ENCODE measurements around the gene DNAJB9.
"Not testable (repeated sequence)": the region's sequence is repeated elsewhere in the genome, so short reads cannot be mapped to it uniquely, and the experiment has no call there.

The DNAJB9 gene

DNA sequence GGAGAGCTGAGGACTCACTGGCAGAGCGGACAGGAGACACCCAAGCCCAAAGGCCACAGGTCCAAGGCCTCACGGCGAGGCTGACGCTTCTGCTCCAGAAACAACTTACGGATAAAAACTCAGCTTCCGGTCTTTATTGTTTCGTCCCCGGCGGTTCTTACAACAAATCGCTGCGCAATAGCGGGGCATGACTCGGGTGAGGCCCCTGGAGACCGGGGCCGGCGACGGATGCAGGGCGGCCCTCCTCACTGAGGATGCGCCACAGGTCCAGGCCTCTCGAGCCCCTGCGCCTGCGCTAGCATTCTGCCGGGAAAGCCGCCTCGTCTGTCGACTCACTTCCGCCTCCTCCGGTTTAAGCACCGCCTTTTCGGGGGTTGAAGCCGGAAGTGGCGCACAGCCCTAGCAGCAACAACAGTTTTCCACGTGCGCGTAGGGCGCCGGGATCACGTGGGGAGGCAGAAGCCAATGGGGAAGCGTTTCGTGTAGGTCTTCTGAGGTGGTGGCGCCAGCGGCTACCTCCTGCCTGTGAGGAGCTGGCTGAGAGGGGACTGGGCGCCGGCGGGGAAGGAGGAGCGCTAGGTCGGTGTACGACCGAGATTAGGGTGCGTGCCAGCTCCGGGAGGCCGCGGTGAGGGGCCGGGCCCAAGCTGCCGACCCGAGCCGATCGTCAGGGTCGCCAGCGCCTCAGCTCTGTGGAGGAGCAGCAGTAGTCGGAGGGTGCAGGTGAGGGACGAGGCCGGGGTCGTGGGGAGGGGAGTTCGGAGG lies at the start of gene DNAJB9, which contains the start of gene THAP5:
Gene DNAJB9 (plus strand): TSS at position 494 of the 765 bp plus-strand sequence. CDS start 1,853 bp downstream, outside the sequence.
Gene THAP5 (minus strand): TSS at position 326 of the 765 bp plus-strand sequence. CDS start 137 bp downstream, at position 189.
- DNase-seq (ENCODE audit: low spot score): peak; percentile 100

DNA sequence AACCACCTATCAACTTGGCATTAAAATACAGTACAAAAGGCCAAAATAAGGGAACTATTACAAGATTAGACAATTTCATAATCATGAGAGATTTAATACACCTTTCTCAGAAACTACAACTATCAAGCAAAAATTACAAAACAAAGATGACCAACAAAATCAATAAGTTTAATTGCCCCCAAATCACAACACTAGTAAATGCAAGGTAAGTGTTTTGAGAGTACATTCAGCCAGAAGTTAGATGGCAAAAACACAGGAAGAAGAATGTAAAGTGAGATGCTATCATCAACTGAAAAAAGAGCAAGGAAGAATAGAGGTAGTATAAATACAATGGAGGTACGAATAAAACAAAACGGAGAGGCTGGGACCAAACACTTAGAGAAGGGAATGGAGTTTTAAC lies 46.9 kb upstream of the DNAJB9 start:
- no peak for DNase-seq (ENCODE audit: low spot score)

DNA sequence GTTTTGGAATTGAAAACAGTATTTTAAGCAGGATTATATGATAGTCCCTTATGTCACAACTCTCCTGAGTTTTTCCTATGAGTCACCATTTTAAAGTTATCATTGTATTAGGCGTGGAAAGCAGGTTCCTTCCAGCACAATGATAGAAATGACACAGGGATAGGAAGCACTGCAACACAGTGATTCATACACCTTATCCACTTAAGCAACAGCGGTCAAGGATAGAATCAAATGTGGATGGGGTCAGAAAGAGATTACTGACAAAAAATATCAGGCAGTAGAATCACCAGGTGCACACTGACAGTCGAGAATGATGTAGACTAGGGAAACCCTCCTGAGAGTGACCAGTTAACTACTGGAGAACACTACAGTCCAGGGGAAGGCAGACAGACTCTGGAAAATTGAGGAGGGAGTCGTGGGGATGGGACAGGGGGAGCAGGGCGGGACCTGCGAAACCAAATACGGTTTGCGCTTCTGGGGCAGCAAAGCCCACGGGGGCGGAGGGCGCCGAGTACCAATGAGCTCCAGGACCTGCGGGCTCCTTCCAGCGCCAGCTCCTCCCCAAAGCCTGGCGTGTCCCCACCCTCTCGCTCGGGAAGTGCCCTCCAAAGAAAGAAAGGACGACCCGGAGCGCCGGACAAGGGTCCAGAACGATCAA lies 44.2 kb upstream of the DNAJB9 start:
- DNase-seq (ENCODE audit: low spot score): peak; percentile 15

DNA sequence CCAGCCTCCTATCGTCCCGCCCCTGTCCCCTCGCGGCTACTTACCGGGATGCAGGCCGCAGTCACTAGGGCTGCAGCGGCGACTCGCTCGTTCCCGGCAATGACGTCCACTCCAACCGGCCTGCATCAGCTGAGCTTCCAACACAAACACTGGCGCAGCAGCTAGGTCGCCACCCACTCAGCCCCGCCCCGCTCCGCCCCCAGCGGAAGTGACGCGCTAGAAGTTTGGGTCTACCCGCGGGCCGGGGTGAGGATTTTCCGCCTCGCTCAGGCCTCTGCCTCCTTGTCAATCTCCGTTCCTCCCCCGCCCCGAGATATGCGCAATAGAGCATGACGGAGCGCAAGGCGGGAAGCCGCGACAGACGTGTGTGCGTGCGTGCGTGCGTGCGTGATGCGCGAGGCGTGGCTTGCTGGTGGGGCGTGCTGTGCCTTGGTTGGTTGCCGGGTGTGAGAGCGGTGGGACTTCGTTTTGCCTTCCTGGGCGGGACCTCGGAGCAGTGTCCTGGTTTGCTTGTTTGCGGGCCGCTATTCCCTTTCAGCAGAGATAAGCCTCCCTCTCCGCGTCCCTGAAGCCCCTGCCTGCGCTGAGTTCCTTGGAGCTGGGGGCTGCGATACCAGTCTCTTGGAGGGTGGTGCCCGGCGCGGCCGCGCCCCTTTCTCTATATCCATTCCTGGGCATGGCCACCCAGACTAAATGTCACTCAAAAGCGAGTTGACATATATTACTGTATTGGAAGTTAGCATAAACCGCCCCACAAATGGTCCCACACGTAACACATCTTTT lies 43.5 kb upstream of the DNAJB9 start, which contains the start of gene PNPLA8:
Gene PNPLA8 (minus strand): TSS at position 151 of the 783 bp plus-strand sequence. CDS start 10,644 bp downstream, outside the sequence.
- DNase-seq (ENCODE audit: low spot score): peak; percentile 99

DNA sequence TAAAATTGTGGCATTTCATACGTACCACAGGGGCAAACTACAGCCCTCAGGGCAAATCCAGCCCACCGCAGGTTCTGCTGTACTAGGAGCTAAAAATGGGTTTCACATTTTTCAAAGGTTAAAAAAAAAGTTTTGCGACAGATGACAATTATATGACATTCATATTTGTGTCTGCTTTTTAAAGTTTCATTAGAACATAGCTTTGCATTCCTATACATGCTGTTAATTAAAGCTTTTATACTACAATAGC lies 43.0 kb upstream of the DNAJB9 start:
- DNase-seq (ENCODE audit: low spot score): no peak

DNA sequence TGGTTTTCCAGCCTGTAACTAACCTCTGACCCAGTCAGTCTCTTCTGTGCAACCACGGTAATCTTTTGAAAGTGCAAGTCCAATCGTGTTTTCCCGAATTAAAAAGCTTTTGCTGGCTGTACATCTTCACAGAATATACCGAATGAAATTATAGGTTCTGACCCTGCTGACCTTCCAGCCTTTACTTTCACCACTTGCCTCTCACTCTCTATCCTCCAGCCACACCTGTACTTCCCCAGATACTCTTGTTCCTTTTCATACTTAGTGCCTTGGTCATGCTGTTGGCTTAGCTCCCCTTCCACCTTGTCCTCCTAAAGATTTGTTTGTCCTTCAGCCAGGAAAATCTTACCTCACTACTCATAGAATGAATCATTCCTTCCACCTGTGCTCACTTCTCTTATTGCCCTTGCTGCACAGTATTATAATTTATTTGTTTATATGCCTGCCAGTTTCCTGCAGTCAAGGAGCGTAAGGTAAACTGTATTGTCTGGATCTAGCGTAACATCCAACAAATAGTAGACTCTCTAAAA lies 41.4 kb upstream of the DNAJB9 start:
- no peak for DNase-seq (ENCODE audit: low spot score)

DNA sequence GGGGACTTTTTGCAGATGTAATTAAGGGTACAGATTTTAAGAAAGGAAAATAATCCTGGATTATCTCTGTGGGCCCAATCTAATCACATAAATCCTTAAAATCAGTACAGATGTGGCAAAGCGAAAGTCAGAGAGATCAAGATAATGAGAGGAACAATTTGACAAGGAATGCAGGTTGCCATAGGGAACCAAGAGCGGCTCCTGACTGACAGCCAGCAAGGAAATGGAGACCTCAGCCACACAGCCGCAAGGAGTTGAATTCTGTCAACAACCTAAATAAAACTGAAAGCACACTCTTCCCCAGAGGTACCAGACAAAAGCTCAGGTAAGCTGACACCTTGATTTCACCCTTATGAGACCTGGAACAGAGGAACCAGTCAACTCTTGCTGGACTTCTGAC lies 40.3 kb upstream of the DNAJB9 start:
- no peak for DNase-seq (ENCODE audit: low spot score)

DNA sequence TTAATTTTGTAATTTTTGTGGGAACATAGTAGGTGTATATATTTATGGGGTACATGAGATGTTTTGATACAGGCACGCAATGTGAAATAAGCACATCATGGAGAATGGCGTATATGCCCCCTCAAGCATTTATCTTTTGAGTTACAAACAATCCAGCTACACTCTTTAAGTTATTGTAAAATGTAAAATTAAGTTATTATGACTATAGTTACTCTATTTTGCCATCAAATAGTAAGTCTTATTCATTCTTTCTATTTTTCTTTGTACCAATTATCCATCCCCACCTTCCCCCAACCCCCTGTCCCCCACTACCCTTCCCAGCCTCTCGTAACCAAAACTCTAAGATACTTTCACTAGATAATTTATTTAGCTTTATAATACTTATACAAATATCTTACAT lies 36.0 kb upstream of the DNAJB9 start:
- DNase-seq (ENCODE audit: low spot score): no peak

DNA sequence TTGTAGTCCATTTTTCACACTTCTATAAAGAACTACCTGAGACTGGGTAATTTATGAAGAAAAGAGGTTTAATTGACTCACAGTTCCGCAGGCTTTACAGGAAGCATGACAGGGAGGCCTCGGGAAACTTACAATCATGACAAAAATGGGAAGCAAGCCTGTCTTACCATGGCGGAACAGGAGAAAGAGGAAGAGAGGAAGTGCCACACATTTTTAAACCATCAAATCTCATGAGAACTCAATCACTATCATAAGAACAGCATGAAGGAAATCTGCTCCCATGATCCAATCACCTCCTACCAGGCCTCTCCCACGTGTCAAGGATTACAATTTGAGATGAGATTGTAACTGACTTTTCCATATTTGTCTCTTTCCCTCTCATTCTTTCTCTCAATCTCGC lies 34.4 kb upstream of the DNAJB9 start:
- no peak for DNase-seq (ENCODE audit: low spot score)

DNA sequence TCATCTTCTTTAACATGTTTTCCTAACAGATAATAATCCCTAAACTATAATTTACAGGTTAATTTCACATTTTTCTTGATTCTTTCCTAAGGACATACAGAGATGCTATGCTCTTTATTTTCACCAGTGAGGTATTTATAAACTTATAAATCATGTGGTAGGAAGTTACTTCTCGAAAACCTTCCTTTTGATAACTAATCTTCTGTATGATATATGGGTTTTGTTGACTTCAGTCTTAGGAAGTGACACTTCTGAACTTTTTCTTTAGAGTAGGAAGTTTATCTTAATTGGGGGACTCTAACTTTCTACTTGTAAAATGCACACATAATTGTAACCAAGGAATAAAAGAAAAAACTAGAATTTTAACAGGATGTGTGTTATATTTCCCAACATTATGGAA lies 33.9 kb upstream of the DNAJB9 start:
- DNase-seq (ENCODE audit: low spot score): no peak

DNA sequence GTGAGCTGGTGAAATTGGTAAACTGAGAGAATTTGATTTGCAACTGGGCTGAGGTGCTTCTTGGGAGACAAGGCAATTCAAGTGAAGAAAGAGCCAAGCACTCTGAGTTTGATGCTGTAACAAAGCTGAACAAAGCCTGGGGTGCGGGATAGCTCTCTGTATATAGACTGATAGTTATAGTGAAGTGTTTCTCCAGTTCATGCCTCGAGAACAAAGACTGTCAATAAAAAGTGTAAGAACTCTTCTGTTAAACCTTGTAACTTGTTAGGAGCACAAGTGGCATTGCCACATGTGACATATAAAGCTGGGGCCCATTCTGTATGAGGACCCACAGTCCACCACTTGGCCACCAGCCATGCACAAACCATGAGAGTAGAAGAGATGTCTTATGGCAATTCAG lies 32.4 kb upstream of the DNAJB9 start:
- DNase-seq (ENCODE audit: low spot score): no peak

DNA sequence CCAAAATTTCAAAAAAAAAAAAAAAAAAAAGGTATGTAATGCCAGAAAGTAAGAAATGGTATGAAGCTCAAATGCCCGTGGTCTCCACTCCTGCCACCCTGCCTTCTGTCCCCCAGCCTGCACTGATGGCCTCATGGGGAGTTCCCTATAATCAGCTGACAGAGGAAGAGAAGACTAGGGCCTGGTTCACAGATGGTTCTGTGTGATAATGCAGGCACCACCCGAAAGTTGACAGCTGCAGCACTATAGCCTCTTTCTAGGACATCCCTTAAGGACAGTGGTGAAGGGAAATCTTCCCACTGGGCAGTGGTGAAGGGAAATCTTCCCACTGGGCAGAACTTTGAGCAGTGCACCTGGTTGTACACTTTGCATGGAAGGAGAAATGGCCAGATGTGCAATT lies 31.4 kb upstream of the DNAJB9 start:
- not testable (repeated sequence) for DNase-seq (ENCODE audit: low spot score)

DNA sequence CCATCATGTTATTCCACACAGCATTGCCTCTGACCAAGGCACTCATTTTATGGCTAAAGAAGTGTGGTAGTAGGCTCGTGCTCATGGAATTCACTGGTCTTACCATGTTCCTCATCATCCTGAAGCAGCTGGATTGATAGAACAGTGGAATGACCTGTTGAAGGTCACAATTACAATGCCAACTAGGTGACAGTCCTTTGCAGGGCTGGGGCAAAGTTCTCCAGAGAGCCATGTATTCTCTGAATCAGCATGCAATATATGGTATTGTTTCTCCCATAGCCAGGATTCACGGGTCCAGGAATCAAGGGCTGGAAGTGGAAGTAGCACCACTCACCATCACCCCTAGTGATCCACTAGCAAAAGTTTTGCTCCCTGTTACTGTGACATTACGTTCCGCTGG lies 31.0 kb upstream of the DNAJB9 start:
- DNase-seq (ENCODE audit: low spot score): not testable (repeated sequence)

DNA sequence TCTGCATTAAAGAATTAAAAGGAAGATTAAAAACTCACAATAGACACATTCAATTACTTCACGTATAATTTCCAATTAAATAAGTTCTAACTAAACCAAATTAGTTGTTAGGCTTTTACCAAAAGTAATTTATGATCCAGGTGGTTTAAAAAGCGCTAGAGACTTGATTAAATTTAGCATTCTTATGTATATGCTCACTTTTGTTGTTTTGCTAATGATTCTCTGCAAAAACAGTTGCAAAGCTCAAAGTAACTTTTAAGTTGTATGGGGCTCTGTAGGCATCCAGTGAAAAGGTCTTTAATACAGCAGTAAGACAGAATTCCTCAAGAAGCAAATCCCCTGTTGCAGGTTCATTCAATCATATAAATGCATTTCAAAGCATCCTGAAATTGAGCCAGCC lies 28.2 kb upstream of the DNAJB9 start:
- DNase-seq (ENCODE audit: low spot score): no peak

DNA sequence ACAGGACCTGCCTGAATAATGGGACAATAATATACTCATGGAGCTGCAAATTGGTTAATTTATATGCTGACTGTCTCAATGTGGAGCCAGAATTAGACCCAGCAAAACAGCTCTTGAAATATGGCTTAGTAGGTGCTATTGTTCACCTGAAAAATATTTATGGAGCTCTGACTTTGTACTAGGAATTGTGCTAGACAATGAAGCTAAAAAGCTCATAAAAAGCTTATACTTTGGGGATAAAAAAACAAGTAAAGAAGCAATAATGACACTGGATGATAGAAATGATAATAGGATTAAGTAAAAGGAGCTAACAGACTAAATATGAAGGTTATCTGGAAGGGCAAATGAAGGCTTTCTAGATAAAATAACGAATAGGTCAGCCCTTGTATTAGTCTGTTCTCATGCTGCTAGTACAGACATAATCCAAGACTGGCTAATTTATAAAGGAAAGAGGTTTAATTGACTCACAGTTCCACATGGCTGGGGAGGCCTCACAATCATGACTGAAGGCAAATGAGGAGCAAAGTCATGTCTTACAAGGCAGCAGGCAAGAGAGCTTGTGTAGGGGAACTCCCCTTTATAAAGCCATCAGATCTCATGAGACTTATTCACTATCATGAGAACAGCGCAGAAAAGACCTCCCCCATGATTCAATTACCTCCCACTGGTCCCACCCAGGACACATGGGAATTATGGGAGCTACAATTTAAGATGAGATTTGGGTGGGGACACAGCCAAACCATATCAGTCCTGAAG lies 21.4 kb upstream of the DNAJB9 start:
- DNase-seq (ENCODE audit: low spot score): not testable (repeated sequence)

DNA sequence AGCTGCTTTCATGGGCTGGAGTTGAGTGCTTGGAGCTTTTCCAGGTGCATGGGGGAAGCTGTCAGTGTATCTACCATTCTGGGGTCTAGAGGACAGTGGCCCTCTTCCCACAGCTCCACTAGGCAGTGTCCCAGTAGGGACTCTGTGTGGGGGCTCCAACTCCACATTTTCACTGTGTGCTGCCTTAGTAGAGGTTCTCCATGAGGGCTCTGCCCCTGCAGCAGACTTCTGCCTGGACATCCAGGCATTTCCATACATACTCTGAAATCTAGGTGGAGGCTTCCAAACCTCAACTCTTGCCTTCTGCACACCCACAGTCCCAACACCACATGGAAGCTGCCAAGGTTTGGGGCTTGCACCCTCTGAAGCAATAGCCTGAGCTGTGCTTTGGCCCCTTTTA lies 13.0 kb upstream of the DNAJB9 start:
- not testable (repeated sequence) for DNase-seq (ENCODE audit: low spot score)

DNA sequence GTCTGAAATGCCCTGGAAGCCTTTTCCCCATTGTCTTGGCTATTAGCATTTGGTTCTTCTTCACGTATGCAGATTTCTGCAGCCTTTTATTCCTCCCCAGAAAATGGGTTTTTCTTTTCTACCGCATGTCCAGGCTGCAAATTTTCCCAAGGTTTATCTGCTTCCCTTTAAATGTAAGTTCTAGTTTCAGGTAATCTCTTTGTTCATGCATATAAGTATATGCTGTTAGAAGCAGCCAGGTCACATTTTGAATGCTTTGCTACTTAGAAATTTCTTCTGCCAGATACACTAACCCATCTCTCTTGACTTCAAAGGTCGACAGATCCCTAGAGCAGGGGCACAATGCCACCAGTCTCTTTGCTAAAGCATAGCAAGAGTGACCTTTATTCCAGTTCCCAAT lies 12.5 kb upstream of the DNAJB9 start:
- DNase-seq (ENCODE audit: low spot score): no peak

DNA sequence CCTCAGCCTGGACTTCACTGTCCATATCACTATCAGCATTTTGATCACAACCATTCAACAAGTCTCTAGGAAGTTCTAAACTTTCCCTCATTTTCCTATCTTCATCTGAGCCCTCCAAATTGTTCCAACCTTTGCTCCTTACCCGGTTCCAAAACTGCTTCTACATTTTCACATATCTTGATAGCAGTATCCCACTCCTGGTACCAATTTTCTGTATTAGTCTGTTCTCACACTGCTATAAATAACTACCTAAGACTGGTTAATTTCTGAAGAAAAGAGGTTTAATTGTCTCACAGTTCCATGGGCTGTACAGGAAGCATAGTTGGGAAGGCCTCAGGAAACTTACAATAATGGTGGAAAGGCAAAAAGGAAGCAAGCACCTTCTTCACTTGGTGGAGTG lies 12.1 kb upstream of the DNAJB9 start:
- DNase-seq (ENCODE audit: low spot score): no peak

DNA sequence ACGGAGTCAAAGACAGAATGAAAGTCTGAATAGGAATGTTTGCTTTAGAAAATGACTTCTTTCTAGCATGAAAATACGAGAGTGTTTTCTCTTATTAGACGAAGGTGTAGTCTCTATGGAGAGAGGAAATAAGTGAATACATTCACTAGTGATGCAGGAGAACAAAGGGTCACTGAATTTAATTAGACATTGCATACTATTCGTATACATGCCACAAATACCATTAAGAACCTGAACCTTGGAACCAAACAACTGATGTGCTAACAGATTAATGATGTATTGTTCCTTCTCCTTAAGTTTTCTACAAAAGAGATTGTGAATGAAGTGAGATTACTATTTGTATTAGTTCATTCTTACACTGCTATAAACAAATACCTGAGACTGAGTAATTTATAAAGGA lies 10.4 kb upstream of the DNAJB9 start:
- no peak for DNase-seq (ENCODE audit: low spot score)

DNA sequence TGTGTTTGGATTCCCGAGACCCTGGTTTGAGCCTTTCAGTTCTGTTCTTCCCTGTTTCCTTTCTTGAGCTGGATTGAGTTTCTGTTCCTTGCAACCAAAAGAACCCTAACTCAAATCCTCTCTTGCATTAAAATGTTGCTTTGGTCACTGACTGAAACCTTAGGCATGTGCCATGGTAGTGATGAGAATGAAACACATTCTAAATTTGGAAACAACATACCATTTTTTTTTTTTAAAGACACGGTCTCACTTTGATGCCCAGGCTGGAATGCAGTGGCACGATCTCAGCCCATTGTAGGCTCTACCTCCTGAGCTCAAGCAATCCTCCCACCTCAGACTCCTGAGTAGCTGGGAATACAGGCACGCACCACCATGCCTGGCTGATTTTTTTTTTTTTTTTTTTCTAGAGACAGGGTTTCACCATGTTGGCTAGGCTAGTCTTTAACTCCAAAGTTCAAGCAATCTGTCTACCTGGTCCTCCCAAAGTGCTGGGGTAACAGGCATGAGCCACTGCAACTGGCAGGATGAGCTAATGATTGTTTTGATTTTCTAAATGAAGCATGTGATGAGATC lies 8.5 kb upstream of the DNAJB9 start:
- no peak for DNase-seq (ENCODE audit: low spot score)

DNA sequence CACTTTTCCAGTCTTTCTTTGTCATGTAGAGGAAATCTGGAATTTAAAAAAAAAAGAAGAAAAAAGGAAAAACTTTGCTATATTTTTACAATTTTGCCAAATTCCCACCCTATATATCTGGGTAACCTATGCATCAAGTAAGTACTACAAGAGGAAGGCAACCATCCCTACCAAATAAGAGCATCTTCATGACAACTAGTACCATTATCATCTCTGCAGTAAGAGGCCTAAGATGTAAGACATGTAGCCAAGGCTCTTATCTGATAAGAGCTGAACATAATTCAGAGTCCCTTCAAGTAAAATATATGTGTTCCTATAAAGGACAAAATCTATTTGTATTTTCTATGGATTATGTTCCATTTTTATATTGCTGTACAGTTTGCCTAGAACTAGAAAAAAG lies 3.7 kb upstream of the DNAJB9 start:
- no peak for DNase-seq (ENCODE audit: low spot score)

All from activated CD4-positive, alpha-beta T cell treated with anti-CD3 and anti-CD28 coated beads, Interleukin-2, Interleukin-4, amounts not matched to agents 100 ng/mL and 50 ng/mL, durations not matched to agents 16 hours and 8 hours (primary cell).